Epidermal melanocyte (primary cell): Measurements from ENCODE around the gene LPXN.

Experiments used
- DNase-seq: peaks from one replicate; pipeline ENCODE4 v3.0.0; 2011; ENCODE audit warnings: low spot score; ENCODE audit not compliant: insufficient read length

Gene LPXN

GRCh38 chr11:58575377-58576020, at the start of gene LPXN:
Gene LPXN, minus strand, starts transcription at chr11:58575856. Its CDS starts 84 bp downstream, at chr11:58575772.
- no peak for DNase-seq

GRCh38 chr11:58625086-58625485, 49.4 kb upstream of the LPXN start:
- DNase-seq, result no peak

- DNase-seq, result no peak
Measured at GRCh38 chr11:58622344-58622743, 46.7 kb upstream of the LPXN start, which contains the start of gene CNTF. Gene CNTF, plus strand, starts transcription at chr11:58622665. Its CDS starts 88 bp downstream, at chr11:58622753.

- no peak for DNase-seq
Measured at GRCh38 chr11:58621586-58622262, 46.1 kb upstream of the LPXN start.

GRCh38 chr11:58617976-58618557, 42.4 kb upstream of the LPXN start:
- no peak for DNase-seq

- DNase-seq, result no peak
Measured at GRCh38 chr11:58616594-58616993, 40.9 kb upstream of the LPXN start.

- no peak for DNase-seq
Measured at GRCh38 chr11:58615559-58615958, 39.9 kb upstream of the LPXN start.

- DNase-seq, result no peak
Measured at GRCh38 chr11:58613228-58613627, 37.6 kb upstream of the LPXN start.

GRCh38 chr11:58609723-58610122, 34.1 kb upstream of the LPXN start:
- DNase-seq, result no peak

GRCh38 chr11:58608331-58608730, 32.7 kb upstream of the LPXN start:
- DNase-seq, result no peak

- no peak for DNase-seq
Measured at GRCh38 chr11:58606930-58607714, 31.5 kb upstream of the LPXN start.

GRCh38 chr11:58600510-58600909, 24.9 kb upstream of the LPXN start:
- no peak for DNase-seq

- no peak for DNase-seq
Measured at GRCh38 chr11:58597486-58598144, 22.0 kb upstream of the LPXN start.

- no peak for DNase-seq
Measured at GRCh38 chr11:58596621-58597020, 21.0 kb upstream of the LPXN start.

- DNase-seq, result no peak
Measured at GRCh38 chr11:58594826-58595225, 19.2 kb upstream of the LPXN start.

- DNase-seq, result no peak
Measured at GRCh38 chr11:58592760-58593472, 17.3 kb upstream of the LPXN start.

GRCh38 chr11:58591659-58592058, 16.0 kb upstream of the LPXN start:
- DNase-seq, result no peak

- no peak for DNase-seq
Measured at GRCh38 chr11:58586998-58587397, 11.3 kb upstream of the LPXN start.

- DNase-seq, result no peak
Measured at GRCh38 chr11:58582437-58582836, 6.8 kb upstream of the LPXN start.

GRCh38 chr11:58580311-58580710, 4.7 kb upstream of the LPXN start:
- no peak for DNase-seq
